ENCODE results near the gene SORCS3.

The SORCS3 gene

GRCh38 chr10:105192861-105193260 lies 551.8 kb downstream of the SORCS3 start:
- TF ChIP-seq CTCF (conservative IDR thresholded peaks at IDR 0.05; ENCODE audit: low read depth, low read length), result no peak
- Histone ChIP-seq H3K9ac (no peak overlapping the region), H3K4me2 (no peak overlapping the region), H3K27me3 (ENCODE audit: insufficient read depth, low read depth) (no peaks in the 10 kb centered on the region), H3K27ac (no peak overlapping the region), H3K36me3 (ENCODE audit: insufficient read depth) (no peaks in the 10 kb centered on the region), H3K79me2 (ENCODE audit: insufficient read depth, low read depth) (no peaks in the 10 kb centered on the region), H3K4me3 (IDR thresholded peaks at IDR 0.05; ENCODE audit: insufficient read depth, low read depth, low read length) (no peak overlapping the region), H4K20me1 (ENCODE audit: insufficient read depth) (no peaks in the 10 kb centered on the region), H3K4me1 (ENCODE audit: low read depth, poor library complexity, severe bottlenecking) (no peaks in the 10 kb centered on the region), H2AFZ (ENCODE audit: low read depth) (no peak overlapping the region)

- H3K27ac ChIP-seq, result no peak overlapping the region
- no peaks in the 10 kb centered on the region for H3K36me3 ChIP-seq (ENCODE audit: insufficient read depth)
- H4K20me1 ChIP-seq (ENCODE audit: insufficient read depth), result no peaks in the 10 kb centered on the region
- H3K4me2 ChIP-seq, result no peak overlapping the region
- no peak overlapping the region for H3K4me3 ChIP-seq (IDR thresholded peaks at IDR 0.05; ENCODE audit: insufficient read depth, low read depth, low read length)
- no peak overlapping the region for H2AFZ ChIP-seq (ENCODE audit: low read depth)
- TF ChIP-seq CTCF (conservative IDR thresholded peaks at IDR 0.05; ENCODE audit: low read depth, low read length), result no peak
- no peak overlapping the region for H3K9ac ChIP-seq
- H3K79me2 ChIP-seq (ENCODE audit: insufficient read depth, low read depth), result no peaks in the 10 kb centered on the region
- H3K4me1 ChIP-seq (ENCODE audit: low read depth, poor library complexity, severe bottlenecking), result no peaks in the 10 kb centered on the region
- no peaks in the 10 kb centered on the region for H3K27me3 ChIP-seq (ENCODE audit: insufficient read depth, low read depth)
Measured at GRCh38 chr10:105195831-105196230, 554.7 kb downstream of the SORCS3 start.

GRCh38 chr10:105197598-105198364 lies 556.7 kb downstream of the SORCS3 start:
- H3K27me3 ChIP-seq (ENCODE audit: insufficient read depth, low read depth), result no peaks in the 10 kb centered on the region
- H3K27ac ChIP-seq, result no peak overlapping the region
- H2AFZ ChIP-seq (ENCODE audit: low read depth), result no peak overlapping the region
- no peaks in the 10 kb centered on the region for H3K4me1 ChIP-seq (ENCODE audit: low read depth, poor library complexity, severe bottlenecking)
- no peak overlapping the region for H3K9ac ChIP-seq
- no peak overlapping the region for H3K4me2 ChIP-seq
- no peaks in the 10 kb centered on the region for H4K20me1 ChIP-seq (ENCODE audit: insufficient read depth)
- no peak for TF ChIP-seq CTCF (conservative IDR thresholded peaks at IDR 0.05; ENCODE audit: low read depth, low read length)
- H3K36me3 ChIP-seq (ENCODE audit: insufficient read depth), result no peaks in the 10 kb centered on the region
- no peak overlapping the region for H3K4me3 ChIP-seq (IDR thresholded peaks at IDR 0.05; ENCODE audit: insufficient read depth, low read depth, low read length)
- H3K79me2 ChIP-seq (ENCODE audit: insufficient read depth, low read depth), result no peaks in the 10 kb centered on the region

- H4K20me1 ChIP-seq (ENCODE audit: insufficient read depth), result no peaks in the 10 kb centered on the region
- H3K4me2 ChIP-seq, result no peak overlapping the region
- no peak overlapping the region for H2AFZ ChIP-seq (ENCODE audit: low read depth)
- H3K9ac ChIP-seq, result no peak overlapping the region
- no peak overlapping the region for H3K27ac ChIP-seq
- H3K4me3 ChIP-seq (IDR thresholded peaks at IDR 0.05; ENCODE audit: insufficient read depth, low read depth, low read length), result no peak overlapping the region
- no peaks in the 10 kb centered on the region for H3K4me1 ChIP-seq (ENCODE audit: low read depth, poor library complexity, severe bottlenecking)
- H3K27me3 ChIP-seq (ENCODE audit: insufficient read depth, low read depth), result no peaks in the 10 kb centered on the region
- no peaks in the 10 kb centered on the region for H3K36me3 ChIP-seq (ENCODE audit: insufficient read depth)
- H3K79me2 ChIP-seq (ENCODE audit: insufficient read depth, low read depth), result no peaks in the 10 kb centered on the region
- TF ChIP-seq CTCF (conservative IDR thresholded peaks at IDR 0.05; ENCODE audit: low read depth, low read length), result no peak
Measured at GRCh38 chr10:105206616-105207015, 565.5 kb downstream of the SORCS3 start.
